ENCODE data around the gene FCAMR.

The FCAMR gene

DNA sequence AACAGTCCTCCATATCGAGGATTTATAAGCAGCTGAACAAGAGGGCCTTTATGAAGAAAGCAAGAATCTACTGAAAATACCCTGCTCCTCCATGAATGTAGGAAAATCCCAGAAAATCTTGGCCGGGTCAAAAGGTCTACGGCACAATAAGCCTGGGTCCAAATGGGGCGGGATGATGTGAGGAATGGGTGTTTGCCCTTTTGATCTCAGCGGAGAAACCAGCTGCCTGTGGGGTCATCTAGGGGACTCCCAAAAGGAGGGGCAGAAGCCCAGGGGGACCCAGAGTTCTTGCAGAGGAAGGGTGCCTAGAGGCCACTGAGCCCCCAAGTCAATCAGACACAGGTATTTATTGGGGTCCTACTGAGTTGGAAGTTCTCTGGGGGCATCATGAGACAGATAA lies 12.6 kb downstream of the FCAMR start:
- no peak for DNase-seq (ENCODE audit: low read depth)

DNA sequence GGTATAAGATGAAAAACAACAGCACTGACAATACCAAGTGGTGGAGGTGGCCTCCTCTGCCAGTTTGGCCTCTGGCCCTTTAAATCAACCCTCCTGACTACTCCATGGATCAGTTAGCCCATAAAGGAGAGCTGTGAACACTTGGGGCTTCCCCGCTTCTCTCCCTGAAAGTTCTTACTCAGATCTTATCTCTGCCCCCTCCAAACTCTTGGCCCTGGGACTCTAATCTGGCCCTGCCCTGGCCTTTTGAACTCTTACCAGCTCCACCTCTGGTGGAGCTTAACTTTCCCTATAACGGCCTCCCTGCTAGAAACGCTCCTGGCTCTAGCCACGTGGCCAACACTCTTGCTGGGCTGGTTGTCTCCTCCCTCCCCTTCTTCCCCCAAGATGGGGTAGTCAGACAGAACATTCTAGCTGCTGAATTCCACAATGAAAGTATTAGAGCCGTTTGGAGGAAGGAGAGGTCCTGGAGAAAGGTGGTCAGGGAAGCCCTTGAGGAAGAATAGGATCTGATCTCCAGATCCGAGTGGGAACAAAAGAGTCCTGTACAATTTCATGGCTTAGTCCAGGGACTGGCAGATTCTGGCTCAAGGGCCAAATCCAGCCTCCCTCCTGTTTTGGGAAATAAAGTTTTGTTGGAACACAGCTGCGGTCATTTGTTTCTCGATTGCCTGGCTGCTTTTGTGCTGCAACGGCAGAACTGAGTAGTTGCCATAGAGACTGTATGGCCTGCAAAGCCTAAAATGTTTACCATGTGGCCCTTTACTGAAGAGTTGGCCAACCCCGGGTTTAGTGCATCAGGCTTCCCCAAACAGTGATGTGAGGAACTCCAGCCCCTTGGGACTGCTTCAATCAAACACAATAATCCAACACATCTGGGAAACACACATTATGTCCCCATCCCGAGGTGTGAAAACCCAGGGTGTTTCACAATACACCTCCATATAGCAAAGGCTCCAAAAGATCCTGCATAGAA lies 14.5 kb downstream of the FCAMR start:
- DNase-seq (ENCODE audit: low read depth): no peak

- no peak for DNase-seq (ENCODE audit: low read depth)
Observed at GRCh38 chr1:206954459-206955342, 15.6 kb downstream of the FCAMR start.

GRCh38 chr1:206953626-206954025 lies 16.6 kb downstream of the FCAMR start:
- no peak for DNase-seq (ENCODE audit: low read depth)

- DNase-seq (ENCODE audit: low read depth): no peak
Observed at GRCh38 chr1:206953126-206953525, 17.1 kb downstream of the FCAMR start.

DNA sequence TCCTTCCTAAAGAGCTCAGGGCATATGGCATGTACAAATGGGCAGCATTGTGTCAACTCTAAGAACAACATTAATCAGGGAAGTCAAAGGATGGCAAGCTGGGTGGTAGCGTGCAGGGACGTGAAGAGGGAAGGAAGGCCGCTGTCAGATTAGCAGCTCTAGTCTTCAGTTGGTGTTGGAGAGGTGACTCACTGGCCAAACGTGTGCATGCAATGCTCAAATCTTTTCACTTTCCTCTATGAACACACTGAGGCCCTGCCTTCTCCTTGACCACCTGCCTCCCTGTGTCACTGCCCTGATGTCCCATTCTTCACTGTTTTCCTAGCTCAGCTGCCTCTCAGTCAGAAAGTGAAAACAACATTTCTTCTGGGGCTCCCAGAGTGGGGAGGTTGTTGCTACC lies 18.1 kb downstream of the FCAMR start:
- no peak for DNase-seq (ENCODE audit: low read depth)

GRCh38 chr1:206951318-206952100 lies 18.8 kb downstream of the FCAMR start:
- DNase-seq (ENCODE audit: low read depth): no peak

- no peak for DNase-seq (ENCODE audit: low read depth)
Observed at GRCh38 chr1:206949641-206950040, 20.6 kb downstream of the FCAMR start.

DNA sequence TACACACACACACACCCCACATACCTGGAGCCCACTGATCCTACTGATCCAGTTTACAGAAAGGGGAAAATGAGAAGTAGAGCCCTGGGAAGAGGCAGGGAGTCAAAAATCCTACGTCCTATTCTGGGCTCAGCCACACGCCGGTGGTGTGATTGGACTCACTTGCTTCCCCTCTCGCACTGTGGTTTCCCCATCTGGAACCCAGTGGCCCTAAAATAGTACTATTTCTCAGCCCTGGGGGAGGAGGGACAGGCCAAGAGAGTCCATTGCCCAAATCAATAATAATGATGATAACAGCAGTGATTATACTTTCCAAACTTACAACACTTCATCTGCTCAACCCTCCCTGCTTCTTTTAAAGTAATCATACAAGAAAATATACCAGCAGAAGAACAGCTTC lies 21.1 kb downstream of the FCAMR start:
- DNase-seq (ENCODE audit: low read depth): no peak

DNA sequence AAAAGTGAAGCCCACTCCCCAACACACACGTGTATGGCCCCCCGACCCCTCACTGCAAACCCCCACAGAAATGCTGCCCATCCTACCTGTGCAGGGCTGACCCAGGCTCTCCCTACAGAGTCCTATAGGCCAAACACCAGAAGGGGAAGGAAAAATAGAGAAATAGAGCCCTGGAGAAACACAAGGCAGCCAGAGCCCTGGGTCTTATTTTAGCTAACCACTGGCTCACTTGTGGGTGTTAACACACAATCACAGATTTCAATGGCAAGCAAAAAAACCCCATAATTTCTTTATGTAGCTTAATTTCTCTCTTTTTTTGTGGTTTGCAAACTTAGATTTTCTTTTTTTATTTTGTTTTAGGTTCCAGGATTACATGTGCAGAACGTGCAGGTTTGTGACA lies 23.0 kb downstream of the FCAMR start:
- DNase-seq (ENCODE audit: low read depth): no peak

DNA sequence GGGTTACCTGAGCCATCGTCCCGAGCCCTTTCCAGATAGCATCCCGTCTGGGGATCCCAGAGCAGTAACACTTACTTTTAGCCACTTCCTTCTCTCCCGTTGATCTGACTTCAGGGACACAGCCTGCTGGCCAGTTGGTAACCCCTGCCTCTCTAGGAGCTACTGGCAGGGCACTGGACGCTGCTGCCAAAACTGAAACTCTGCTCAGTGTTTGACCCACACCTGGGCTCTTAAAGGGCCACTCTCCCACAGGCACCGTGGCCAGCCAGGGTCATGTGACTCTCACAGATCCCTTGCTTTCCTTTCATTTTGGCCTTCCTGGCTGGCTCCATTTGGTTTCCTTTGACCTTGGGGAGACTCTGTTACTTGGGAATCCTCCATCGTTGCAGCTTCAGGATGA lies 24.0 kb downstream of the FCAMR start, which contains the start of gene PIGR:
Gene PIGR (minus strand): TSS at position 206 of the 400 bp plus-strand sequence. CDS start 5,935 bp downstream, outside the sequence.
- DNase-seq (ENCODE audit: low read depth): no peak

DNA sequence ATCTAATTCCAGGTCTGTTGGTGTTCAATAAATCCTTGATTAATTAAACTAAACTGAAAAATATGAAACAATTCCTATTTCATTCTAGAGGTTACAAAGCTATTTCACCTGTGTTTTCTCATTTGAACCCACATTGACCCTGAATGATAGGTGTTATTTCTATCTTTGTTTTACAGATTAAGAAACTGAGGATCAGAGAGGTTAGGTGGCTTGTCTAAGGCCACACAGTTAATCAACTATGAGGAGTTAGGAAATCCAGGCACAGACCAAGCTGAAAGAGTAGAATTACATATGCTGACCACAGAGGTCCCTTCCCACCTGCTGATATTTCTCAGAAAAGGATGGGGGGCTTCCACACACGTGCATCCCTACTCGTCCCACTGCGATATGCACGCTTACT lies 24.5 kb downstream of the FCAMR start:
- DNase-seq (ENCODE audit: low read depth): no peak

GRCh38 chr1:206944703-206945102 lies 25.6 kb downstream of the FCAMR start:
- no peak for DNase-seq (ENCODE audit: low read depth)

GRCh38 chr1:206941766-206942418 lies 28.4 kb downstream of the FCAMR start:
- DNase-seq (ENCODE audit: low read depth): no peak

DNA sequence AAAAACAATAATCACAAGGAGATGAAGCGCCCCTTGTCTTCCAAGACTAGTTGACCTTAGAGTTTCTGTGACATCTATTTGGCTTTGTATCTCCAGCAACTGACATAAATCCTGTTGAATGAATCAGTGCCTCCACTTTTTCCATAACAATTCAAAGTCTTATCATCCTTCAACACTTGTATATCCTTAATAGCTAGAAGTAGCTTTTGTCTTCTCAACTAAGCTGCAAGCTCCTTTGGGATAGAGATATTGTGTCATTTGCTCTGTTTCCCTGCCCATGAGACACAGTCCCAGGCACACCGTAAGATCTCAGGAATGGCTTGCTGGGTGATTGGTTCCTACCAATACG lies 29.7 kb downstream of the FCAMR start:
- DNase-seq (ENCODE audit: low read depth): no peak

DNA sequence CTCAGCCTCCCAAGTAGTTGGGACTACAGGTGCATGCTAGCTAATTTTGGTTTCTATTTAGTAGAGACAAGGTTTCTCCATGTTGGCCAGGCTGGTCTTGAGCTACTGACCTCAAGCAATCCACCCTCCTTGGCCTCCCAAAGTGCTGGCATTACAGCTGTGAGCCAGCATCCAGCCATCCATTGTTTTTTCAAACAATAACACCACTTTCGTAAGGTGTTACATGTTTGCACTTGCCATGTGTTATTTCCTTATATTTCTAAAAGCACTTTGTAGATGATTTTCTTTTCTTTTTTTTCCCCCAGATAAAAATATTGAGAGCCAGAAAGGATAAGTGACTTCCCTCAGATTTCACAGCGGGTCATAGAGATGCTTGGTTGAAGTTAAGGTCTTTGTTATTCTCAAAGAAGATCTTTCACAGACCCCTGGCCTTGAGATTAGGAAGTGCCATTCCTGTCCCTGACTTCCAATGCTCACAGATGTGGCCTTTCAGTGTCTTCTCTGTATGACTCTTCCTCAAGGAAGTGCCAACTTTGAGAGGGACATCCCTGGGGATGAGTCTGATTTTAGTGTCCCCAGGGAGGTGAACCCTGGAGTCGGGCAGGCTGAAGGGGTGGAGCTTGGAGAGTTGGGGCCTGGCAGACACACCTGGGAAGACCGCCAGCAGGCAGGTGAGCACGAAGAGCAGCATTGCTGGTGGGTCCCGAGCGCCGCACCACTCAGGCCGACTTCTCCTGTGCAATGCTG lies 30.2 kb downstream of the FCAMR start:
- no peak for DNase-seq (ENCODE audit: low read depth)

GRCh38 chr1:206939131-206939530 lies 31.1 kb downstream of the FCAMR start:
- DNase-seq (ENCODE audit: low read depth): no peak

- no peak for DNase-seq (ENCODE audit: low read depth)
Observed at GRCh38 chr1:206937425-206937824, 32.8 kb downstream of the FCAMR start.

DNA sequence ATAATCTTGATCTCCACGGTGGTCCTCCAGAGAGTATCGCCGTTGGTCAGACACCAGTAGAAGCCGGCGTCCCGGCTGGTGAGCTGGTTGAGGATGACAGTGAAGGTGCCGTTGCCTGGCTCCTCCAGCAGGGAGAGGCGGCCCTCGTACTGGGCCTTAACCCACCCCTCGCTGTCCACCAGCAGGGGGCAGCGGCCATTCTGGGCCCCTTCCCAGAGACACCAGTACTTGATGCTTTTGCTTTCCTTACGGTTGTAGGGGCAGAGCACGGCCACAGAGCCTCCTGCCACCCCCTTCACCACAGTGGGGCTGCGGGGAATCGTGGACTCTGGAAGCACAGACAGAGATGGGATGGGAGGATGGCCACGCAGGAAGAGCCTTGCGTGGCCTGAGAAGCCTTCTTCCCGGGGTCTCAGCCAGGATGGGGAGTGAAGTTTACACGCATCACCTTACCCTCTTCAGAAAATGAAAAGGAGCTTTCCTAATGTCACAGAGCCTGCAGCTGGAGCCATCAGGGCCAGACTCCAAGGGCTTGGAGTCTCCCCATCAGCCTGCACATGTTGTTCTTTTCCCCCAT lies 34.7 kb downstream of the FCAMR start:
- no peak for DNase-seq (ENCODE audit: low read depth)

- peak; percentile 54 for DNase-seq (ENCODE audit: low read depth)
Observed at GRCh38 chr1:206933333-206933945, 36.8 kb downstream of the FCAMR start.
